Testis (tissue), 2 donors: Measurements from ENCODE around the gene ZBTB21.

Experiments used
- POLR2A ChIP-seq: fragments of 450-650 bp; IDR thresholded peaks from one replicate; pipeline ENCODE4 v1.6.1; 2017; ENCODE audit warnings: antibody characterized with exemption, mild to moderate bottlenecking, moderate library complexity
- TF ChIP-seq, protein P1 (sequence below), 3 experiments: fragments of 450-650 bp in 2 of 3; fragments of 200-600 bp in 1 of 3; sonication (generic) in 1 of 3; IDR thresholded peaks; one replicate each; pipeline ENCODE4 v1.5.1; 2016 to 2019; ENCODE audit warnings: antibody characterized with exemption in 3 of 3, mild to moderate bottlenecking in 2 of 3, moderate library complexity in 1 of 3

DNA sequence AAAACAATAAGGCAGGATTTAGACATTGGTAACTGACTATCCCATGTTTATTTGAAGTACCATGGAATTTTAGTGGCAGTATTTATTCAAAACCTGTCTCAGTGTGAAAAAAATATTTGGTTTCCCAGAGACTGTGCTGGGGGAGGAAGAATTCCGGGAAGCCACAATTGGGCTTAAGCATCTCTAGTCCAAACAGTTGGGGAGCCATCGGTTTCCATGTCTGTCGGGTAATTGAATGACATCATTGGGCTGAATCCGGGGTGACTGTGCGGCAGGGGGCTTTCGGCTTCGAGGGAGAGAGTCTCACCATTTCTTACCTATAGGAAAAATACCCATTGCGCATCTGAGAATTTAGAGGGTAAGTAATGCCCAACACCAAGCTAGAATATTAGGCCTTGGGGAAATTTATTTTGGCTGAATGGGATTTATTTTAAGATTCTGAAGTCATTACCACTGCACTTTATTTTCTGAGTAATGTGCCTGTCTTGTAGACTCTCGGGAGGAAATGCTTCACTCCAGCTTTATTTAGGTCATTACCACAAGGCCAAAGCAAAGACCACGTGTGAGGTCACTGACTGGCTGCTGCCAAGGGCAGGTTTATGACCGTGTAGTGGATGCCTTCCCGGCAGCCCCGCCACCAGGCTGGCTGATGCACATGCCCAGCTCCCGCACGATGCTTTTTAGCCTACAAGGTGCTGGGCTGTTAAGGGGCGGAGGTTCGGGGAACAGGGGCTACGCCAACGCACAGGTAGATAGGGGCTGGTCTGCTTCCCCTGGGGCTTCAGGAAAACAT, 37.9 kb upstream of the ZBTB21 start:
- TF ChIP-seq, protein P1, sequence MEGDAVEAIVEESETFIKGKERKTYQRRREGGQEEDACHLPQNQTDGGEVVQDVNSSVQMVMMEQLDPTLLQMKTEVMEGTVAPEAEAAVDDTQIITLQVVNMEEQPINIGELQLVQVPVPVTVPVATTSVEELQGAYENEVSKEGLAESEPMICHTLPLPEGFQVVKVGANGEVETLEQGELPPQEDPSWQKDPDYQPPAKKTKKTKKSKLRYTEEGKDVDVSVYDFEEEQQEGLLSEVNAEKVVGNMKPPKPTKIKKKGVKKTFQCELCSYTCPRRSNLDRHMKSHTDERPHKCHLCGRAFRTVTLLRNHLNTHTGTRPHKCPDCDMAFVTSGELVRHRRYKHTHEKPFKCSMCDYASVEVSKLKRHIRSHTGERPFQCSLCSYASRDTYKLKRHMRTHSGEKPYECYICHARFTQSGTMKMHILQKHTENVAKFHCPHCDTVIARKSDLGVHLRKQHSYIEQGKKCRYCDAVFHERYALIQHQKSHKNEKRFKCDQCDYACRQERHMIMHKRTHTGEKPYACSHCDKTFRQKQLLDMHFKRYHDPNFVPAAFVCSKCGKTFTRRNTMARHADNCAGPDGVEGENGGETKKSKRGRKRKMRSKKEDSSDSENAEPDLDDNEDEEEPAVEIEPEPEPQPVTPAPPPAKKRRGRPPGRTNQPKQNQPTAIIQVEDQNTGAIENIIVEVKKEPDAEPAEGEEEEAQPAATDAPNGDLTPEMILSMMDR (IDR thresholded peaks at IDR 0.05): no peak
- TF ChIP-seq POLR2A: no peak
